A549 (cell line): ENCODE results near the gene VASN. TPM values are rescaled to one million over a fixed set of nuclear protein-coding genes. Genes with fewer than 3 reads are reported as not detected.

Experiments used
- ATAC-seq, 2 experiments: fragments of 200-7000 bp in 1 of 2; fragments of >200 bp in 1 of 2; cut with Nextera tagmentation in 1 of 2; cut with Tn5 transposase in 1 of 2; 3 replicates each; pipeline versions ENCODE4 v1.8.0 to v1.9.1; 2018 to 2020; ENCODE audit warnings: mild to moderate bottlenecking in 1 of 2, moderate library complexity in 1 of 2
- CTCF ChIA-PET: fragments of 300-600 bp; sonication (Branson Sonifier 250); formaldehyde crosslinking; extraction: SDS; loops from one replicate; lab custom pipeline; 2021; ENCODE audit warnings: antibody characterized with exemption, inconsistent platforms; lab: Yijun Ruan, JAX
- POLR2A ChIA-PET: fragments of 350-600 bp; formaldehyde crosslinking; extraction: SDS; loops from one replicate; lab custom pipeline; 2021; ENCODE audit warnings: antibody characterized with exemption, inconsistent platforms; lab: Yijun Ruan, JAX
- DNase-seq, 2 experiments: peaks; one replicate each; pipeline versions ENCODE4 v3.0.0 to v3.0.0-alpha.2; 2011 to 2016; ENCODE audit warnings: low read depth in 1 of 2, low spot score in 1 of 2
- FAIRE-seq: peaks from 2 replicates; lab custom pipeline; 2011; peaks lifted over from hg19 to GRCh38; lab: Jason Lieb, UNC
- H3K27ac ChIP-seq, 2 experiments: fragments of >200 bp; sonication (Bioruptor Twin); formaldehyde crosslinking; 3 replicates each; pipeline ENCODE4 v1.5.1; 2016 to 2017
- H3K4me1 ChIP-seq: fragments of >200 bp; sonication (Bioruptor Twin); formaldehyde crosslinking; 3 replicates; pipeline ENCODE4 v1.6.1; 2016
- H3K4me2 ChIP-seq: fragments of >200 bp; sonication (Bioruptor Twin); formaldehyde crosslinking; 3 replicates; pipeline ENCODE4 v1.6.1; 2016
- H3K4me3 ChIP-seq: fragments of >200 bp; sonication (Bioruptor Twin); formaldehyde crosslinking; 3 replicates; pipeline ENCODE4 v1.5.1; 2016
- H3K9me3 ChIP-seq: fragments of >200 bp; sonication (Bioruptor Twin); formaldehyde crosslinking; 3 replicates; pipeline ENCODE4 v1.6.1; 2016
- CBX2 ChIP-seq: fragments of 200-600 bp; sonication (generic); IDR thresholded peaks from 2 replicates; pipeline ENCODE4 v1.6.1; 2016; ENCODE audit warnings: low read depth, mild to moderate bottlenecking, borderline replicate concordance
- CHD2 ChIP-seq: fragments of 150-350 bp; IDR thresholded peaks from 2 replicates; pipeline ENCODE4 v1.6.1; 2014; ENCODE audit warnings: low read length; ENCODE audit not compliant: partially characterized antibody
- FOSL2 ChIP-seq, 2 experiments: fragments of 450-650 bp in 1 of 2; fragments of >200 bp in 1 of 2; sonication (Bioruptor Twin) in 1 of 2; formaldehyde crosslinking; IDR thresholded peaks; 2 replicates each; pipeline versions ENCODE4 v1.5.0 to v1.6.1; 2016 to 2020; ENCODE audit warnings: mild to moderate bottlenecking in 1 of 2, moderate library complexity in 1 of 2
- HDAC2 ChIP-seq: fragments of 200-600 bp; sonication (generic); IDR thresholded peaks from 2 replicates; pipeline ENCODE4 v1.6.1; 2016
- HEYL ChIP-seq: fragments of 250-450 bp; sonication (Bioruptor Pico); IDR thresholded peaks from 2 replicates; pipeline ENCODE4 v1.8.0; 2021; ENCODE audit warnings: mild to moderate bottlenecking, moderate library complexity
- MAFK ChIP-seq: fragments of 450-650 bp; IDR thresholded peaks from 2 replicates; pipeline ENCODE4 v1.6.1; 2014; ENCODE audit not compliant: partially characterized antibody
- NR3C1 ChIP-seq: fragments of >200 bp; sonication (Bioruptor Twin); formaldehyde crosslinking; IDR thresholded peaks from 3 replicates; pipeline ENCODE4 v1.6.1; 2017
- POLR2A ChIP-seq: IDR thresholded peaks from 2 replicates; pipeline ENCODE4 v1.6.1; 2012; ENCODE audit warnings: mild to moderate bottlenecking, low read length
- RAD21 ChIP-seq, 2 experiments: fragments of >200 bp in 1 of 2; sonication (Bioruptor Twin) in 1 of 2; formaldehyde crosslinking in 1 of 2; IDR thresholded peaks in 1 of 2; conservative IDR thresholded peaks in 1 of 2; 2 replicates in 1 of 2; 3 replicates in 1 of 2; pipeline ENCODE4 v1.6.1; 2012 to 2018; ENCODE audit warnings: inconsistent platforms in 1 of 2
- RFX5 ChIP-seq: fragments of 450-650 bp; IDR thresholded peaks from 2 replicates; pipeline ENCODE4 v1.7.1; 2014; ENCODE audit warnings: antibody characterized with exemption, mild to moderate bottlenecking, moderate library complexity
- SMC3 ChIP-seq: fragments of >200 bp; sonication (Bioruptor Twin); formaldehyde crosslinking; IDR thresholded peaks from 3 replicates; pipeline ENCODE4 v1.6.1; 2018; ENCODE audit warnings: inconsistent platforms
- SREBF2 ChIP-seq: fragments of 450-650 bp; IDR thresholded peaks from 2 replicates; pipeline ENCODE4 v1.6.1; 2014; ENCODE audit warnings: mild to moderate bottlenecking, moderate library complexity
- TP53 ChIP-seq: fragments of 250-450 bp; sonication (Bioruptor Pico); IDR thresholded peaks from 2 replicates; pipeline ENCODE4 v1.5.0; 2021; ENCODE audit warnings: mild to moderate bottlenecking, moderate library complexity
- WGBS: methylation state at CpG from one replicate; pipeline ENCODE4 v1.1.6; 2017; ENCODE audit errors: missing lambda C conversion rate; 5-methylcytosine and 5-hydroxymethylcytosine counted together
- polyA plus RNA-seq, 4 experiments: library from polyadenylated mRNA; depleted of rRNA in 3 of 4; stranded (reverse); fragments of >200 nt; fragmentation: RNase III in 1 of 4; extraction: RNeasy Plus Mini Kit Qiagen cat#74134 plus additional on column Dnase treatment in 1 of 4; gene quantifications; 2 replicates in 3 of 4; 3 replicates in 1 of 4; pipeline ENCODE4 v1.2.3, GENCODE V29; 2011 to 2017
- TF ChIP-seq, protein P1 (sequence below): fragments of 250-450 bp; sonication (Bioruptor Pico); IDR thresholded peaks from 2 replicates; pipeline ENCODE4 v1.5.0; 2021; ENCODE audit warnings: mild to moderate bottlenecking, moderate library complexity, borderline replicate concordance
- TF ChIP-seq, protein P2 (sequence below): IDR thresholded peaks from 2 replicates; pipeline ENCODE4 v1.6.1; 2012
- TF ChIP-seq, protein P3 (sequence below): fragments of 450-650 bp; IDR thresholded peaks from 2 replicates; pipeline ENCODE4 v1.6.1; 2014; ENCODE audit warnings: antibody characterized with exemption

Gene VASN
- polyA plus RNA-seq, 2 of the 4 experiments (the other 2 are of a cell fraction): 2.3 to 4.0 TPM

DNA sequence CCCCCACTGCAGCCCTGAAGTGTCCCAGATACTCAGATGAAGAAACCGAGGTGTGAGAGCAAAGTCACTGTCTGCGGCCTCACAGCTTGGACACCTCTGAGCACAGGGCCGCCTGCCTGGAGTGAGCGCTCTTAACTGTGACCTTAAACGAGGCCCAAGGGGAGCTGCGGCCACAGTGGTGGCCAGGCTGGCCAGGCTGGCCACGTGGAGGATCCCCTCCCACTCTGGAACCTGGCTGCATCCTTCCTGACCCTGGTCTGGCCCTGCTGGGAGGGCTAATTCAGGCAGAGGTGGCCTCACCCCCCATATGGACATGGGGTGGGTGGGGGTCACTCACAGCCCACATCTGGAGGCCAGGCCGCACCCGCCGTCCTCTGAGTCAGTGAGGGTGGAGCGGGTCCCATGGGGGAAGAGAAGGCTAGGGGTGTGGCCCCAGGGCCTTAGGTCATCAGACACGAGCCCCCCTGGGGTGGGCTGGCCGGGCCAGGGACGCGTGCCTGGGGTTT lies 6.6 kb downstream of the VASN start:
- no peak for TF ChIP-seq TP53
- TF ChIP-seq HEYL (CRISPR knock-in tag): no peak
- no peak for TF ChIP-seq HDAC2
- H3K4me2 ChIP-seq: no peak overlapping the region
- POLR2A ChIA-PET: no interaction called here
- FAIRE-seq (no peak), DNase-seq (no peak), ATAC-seq (no peak)
- H3K9me3 ChIP-seq: no peaks in the 10 kb centered on the region
- H3K27ac ChIP-seq: peak overlapping the region in 1 of 2 experiments; percentile 51; a peak in 1 of 6 replicates
- no peak overlapping the region for H3K4me3 ChIP-seq
- 82% methylated on average over 11 of the region's 15 CpGs for WGBS
- CTCF ChIA-PET: interaction anchor here (0.7 to 25.9 kb wide), 9 partner anchors 9 to 68 kb away, joined by 3 to 638 read pairs (median 7); no protein-coding TSS in a partner anchor
- H3K4me1 ChIP-seq: peaks cover 59% of the 10 kb centered on the region

DNA sequence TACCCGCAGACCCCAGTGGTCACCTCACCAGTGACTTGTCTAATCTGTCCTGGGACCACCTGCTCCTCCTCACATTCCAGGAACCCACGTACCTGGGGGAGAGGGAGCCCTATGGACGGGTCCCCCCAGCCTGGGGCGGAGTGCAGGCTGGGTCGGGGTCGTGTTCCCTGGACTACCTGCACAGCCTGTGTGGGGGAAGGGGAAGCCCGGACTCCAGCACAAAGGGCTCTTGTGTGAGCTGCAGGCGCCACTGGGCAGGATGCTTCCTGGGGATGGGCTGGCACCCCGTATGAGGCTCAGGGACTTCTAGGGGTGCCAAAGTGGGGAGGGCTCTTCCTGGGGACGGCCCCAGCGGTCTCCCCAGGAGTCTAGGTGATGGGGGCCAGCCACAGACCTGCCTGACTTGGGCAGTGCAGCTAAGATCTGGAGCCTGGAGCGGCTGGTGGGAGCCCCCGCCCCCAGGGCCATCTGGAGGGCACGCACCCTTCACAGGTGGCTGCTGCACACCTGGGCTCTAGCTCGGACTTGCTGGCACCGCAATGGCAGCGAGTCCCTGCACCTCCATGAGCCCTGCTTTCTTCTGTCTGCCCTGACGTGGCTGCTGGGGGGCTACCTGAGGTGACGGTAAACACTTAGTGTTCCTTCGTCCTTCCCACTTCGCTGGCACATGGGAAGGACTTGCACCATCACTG lies 7.5 kb downstream of the VASN start:
- Histone ChIP-seq H3K27ac (0 out of 6 replicates have a peak overlapping the region, but pooled peaks of 1 of the 2 experiments have one; percentile 10), H3K4me1 (peaks cover 50% of the 10 kb centered on the region), H3K4me3 (no peak overlapping the region), H3K4me2 (no peak overlapping the region), H3K9me3 (no peaks in the 10 kb centered on the region)
- no peak for DNase-seq
- FAIRE-seq: no peak
- TF ChIP-seq MAFK: no peak
- no peak for TF ChIP-seq SMC3
- no peak for TF ChIP-seq SREBF2
- no peak for TF ChIP-seq CHD2
- no peak for TF ChIP-seq NR3C1
- TF ChIP-seq, protein P1, sequence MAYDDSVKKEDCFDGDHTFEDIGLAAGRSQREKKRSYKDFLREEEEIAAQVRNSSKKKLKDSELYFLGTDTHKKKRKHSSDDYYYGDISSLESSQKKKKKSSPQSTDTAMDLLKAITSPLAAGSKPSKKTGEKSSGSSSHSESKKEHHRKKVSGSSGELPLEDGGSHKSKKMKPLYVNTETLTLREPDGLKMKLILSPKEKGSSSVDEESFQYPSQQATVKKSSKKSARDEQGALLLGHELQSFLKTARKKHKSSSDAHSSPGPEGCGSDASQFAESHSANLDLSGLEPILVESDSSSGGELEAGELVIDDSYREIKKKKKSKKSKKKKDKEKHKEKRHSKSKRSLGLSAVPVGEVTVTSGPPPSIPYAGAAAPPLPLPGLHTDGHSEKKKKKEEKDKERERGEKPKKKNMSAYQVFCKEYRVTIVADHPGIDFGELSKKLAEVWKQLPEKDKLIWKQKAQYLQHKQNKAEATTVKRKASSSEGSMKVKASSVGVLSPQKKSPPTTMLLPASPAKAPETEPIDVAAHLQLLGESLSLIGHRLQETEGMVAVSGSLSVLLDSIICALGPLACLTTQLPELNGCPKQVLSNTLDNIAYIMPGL: no peak
- no peak for TF ChIP-seq FOSL2 (IDR thresholded peaks at IDR 0.05)
- TF ChIP-seq FOSL2 (CRISPR knock-in tag; IDR thresholded peaks at IDR 0.05): no peak
- TF ChIP-seq RAD21 (conservative IDR thresholded peaks at IDR 0.05 in 1 of 2, IDR thresholded peaks at IDR 0.05 in 1 of 2): no peak
- TF ChIP-seq RFX5: no peak
- no peak for TF ChIP-seq POLR2A
- POLR2A ChIA-PET: no interaction called here
- WGBS: 95% methylated on average over 12 of the region's 21 CpGs
- ATAC-seq: no peak
- CTCF ChIA-PET: interaction anchor here (1.2 to 25.9 kb wide), 6 partner anchors 9 to 27 kb away, joined by 3 to 638 read pairs (median 12); no protein-coding TSS in a partner anchor

DNA sequence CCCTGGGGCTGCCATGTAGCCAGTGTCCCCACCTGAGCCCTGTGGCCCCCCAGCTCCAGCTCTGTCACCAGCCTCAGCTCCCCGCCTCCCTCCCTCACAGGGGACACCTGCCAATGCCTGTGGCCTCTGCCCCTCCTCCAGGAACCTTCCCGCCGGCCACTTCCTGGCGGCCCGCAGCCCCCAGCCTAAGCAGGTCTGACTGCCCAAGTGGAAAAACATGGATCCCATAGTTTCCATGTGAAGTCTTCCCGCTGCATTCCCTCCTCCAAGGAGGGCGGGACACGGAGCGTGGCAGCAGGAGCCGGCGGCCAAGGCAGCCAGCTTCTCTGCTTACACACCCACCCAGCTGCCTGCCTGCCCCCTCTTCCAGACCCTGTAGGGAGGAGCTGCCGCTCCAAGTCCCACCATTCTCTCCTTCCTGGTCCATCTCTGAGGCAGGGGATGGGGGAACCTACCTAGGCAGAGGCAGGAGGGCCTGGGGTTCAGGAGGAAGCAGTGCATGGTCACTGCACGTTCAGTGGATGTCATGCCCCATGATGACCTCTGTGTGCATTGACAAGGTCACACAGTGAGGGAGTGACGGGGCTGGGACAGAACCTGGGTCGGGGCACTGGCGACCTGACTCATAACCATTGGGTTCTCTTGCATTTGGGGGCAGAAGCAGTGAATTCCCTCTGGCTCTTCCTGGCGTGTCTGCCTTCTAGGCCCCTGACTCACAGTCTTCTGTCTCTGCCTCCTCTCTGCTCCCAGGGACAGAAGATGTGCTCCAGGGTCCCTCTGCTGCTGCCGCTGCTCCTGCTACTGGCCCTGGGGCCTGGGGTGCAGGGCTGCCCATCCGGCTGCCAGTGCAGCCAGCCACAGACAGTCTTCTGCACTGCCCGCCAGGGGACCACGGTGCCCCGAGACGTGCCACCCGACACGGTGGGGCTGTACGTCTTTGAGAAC lies 8.7 kb downstream of the VASN start:
- Histone ChIP-seq H3K4me3 (no peak overlapping the region), H3K4me2 (no peak overlapping the region), H3K9me3 (no peaks in the 10 kb centered on the region), H3K4me1 (peaks cover 37% of the 10 kb centered on the region), H3K27ac (no peak overlapping the region)
- ATAC-seq (no peak), FAIRE-seq (no peak), DNase-seq (no peak)
- 93% methylated on average over 14 of the region's 26 CpGs for WGBS
- TF ChIP-seq, protein P2, sequence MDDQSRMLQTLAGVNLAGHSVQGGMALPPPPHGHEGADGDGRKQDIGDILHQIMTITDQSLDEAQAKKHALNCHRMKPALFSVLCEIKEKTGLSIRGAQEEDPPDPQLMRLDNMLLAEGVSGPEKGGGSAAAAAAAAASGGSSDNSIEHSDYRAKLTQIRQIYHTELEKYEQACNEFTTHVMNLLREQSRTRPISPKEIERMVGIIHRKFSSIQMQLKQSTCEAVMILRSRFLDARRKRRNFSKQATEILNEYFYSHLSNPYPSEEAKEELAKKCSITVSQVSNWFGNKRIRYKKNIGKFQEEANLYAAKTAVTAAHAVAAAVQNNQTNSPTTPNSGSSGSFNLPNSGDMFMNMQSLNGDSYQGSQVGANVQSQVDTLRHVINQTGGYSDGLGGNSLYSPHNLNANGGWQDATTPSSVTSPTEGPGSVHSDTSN: no peak
- TF ChIP-seq, protein P3, sequence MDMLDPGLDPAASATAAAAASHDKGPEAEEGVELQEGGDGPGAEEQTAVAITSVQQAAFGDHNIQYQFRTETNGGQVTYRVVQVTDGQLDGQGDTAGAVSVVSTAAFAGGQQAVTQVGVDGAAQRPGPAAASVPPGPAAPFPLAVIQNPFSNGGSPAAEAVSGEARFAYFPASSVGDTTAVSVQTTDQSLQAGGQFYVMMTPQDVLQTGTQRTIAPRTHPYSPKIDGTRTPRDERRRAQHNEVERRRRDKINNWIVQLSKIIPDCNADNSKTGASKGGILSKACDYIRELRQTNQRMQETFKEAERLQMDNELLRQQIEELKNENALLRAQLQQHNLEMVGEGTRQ: no peak
- TF ChIP-seq CHD2 (no peak), NR3C1 (no peak), RAD21 (conservative IDR thresholded peaks at IDR 0.05 in 1 of 2, IDR thresholded peaks at IDR 0.05 in 1 of 2) (no peak), CBX2 (no peak)
- ChIA-PET POLR2A (no interaction called here), CTCF (interaction anchor here (1.2 to 25.9 kb wide), 4 partner anchors 8 to 25 kb away, joined by 3 to 638 read pairs (median 26); no protein-coding TSS in a partner anchor)
